ENCODE data around the gene MAD1L1. TPM values are rescaled to one million over a fixed set of nuclear protein-coding genes. Genes with fewer than 3 reads are reported as not detected.

MAD1L1 gene
- total RNA-seq, 2 donors from 2014 or later, result 51.2 to 63.8 TPM

GRCh38 chr7:2197436-2198155, 35.1 kb downstream of the MAD1L1 start:
- DNase-seq, result no peak
- ATAC-seq (replicated peaks in 1 of 2), result no peak
- peaks cover 8 to 14% of the 10 kb centered on the region in 2 donors for H3K36me3 Mint-ChIP-seq (ENCODE audit: insufficient read depth in 2 of 2)
- H3K4me1 Mint-ChIP-seq (ENCODE audit: low read depth), result no peaks in the 10 kb centered on the region
- no peak overlapping the region for H3K4me3 Mint-ChIP-seq
- no peak overlapping the region for H3K27ac Mint-ChIP-seq
- peaks cover 0 to 2% of the 10 kb centered on the region in 2 donors for H3K9me3 Mint-ChIP-seq
- no peaks in the 10 kb centered on the region for H3K27me3 Mint-ChIP-seq (ENCODE audit: low read depth)

- peaks cover 8 to 18% of the 10 kb centered on the region in 2 donors for H3K36me3 Mint-ChIP-seq (ENCODE audit: insufficient read depth in 2 of 2)
- H3K4me3 Mint-ChIP-seq, result no peak overlapping the region
- DNase-seq, result no peak
- no peak overlapping the region for H3K27ac Mint-ChIP-seq
- ATAC-seq (replicated peaks in 1 of 2), result no peak
- no peaks in the 10 kb centered on the region for H3K27me3 Mint-ChIP-seq (ENCODE audit: low read depth)
- peaks cover 0 to 2% of the 10 kb centered on the region in 2 donors for H3K9me3 Mint-ChIP-seq
- no peaks in the 10 kb centered on the region for H3K4me1 Mint-ChIP-seq (ENCODE audit: low read depth)
These were observed 36.1 kb downstream of the MAD1L1 start for GRCh38 chr7:2196381-2197378.

- Mint-ChIP-seq H3K4me3 (no peak overlapping the region), H3K36me3 (ENCODE audit: insufficient read depth in 2 of 2) (peaks cover 8 to 18% of the 10 kb centered on the region in 2 donors), H3K9me3 (peaks cover 0 to 2% of the 10 kb centered on the region in 2 donors), H3K27me3 (ENCODE audit: low read depth) (no peaks in the 10 kb centered on the region), H3K4me1 (ENCODE audit: low read depth) (no peaks in the 10 kb centered on the region), H3K27ac (no peak overlapping the region)
- DNase-seq (no peak), ATAC-seq (replicated peaks in 1 of 2) (no peak)
These were observed 37.1 kb downstream of the MAD1L1 start for GRCh38 chr7:2195400-2196246.

- H3K9me3 Mint-ChIP-seq, result peaks cover 2 to 4% of the 10 kb centered on the region in 2 donors
- no peaks in the 10 kb centered on the region for H3K27me3 Mint-ChIP-seq (ENCODE audit: low read depth)
- peaks cover 10 to 19% of the 10 kb centered on the region in 2 donors for H3K36me3 Mint-ChIP-seq (ENCODE audit: insufficient read depth in 2 of 2)
- no peak overlapping the region for H3K4me3 Mint-ChIP-seq
- H3K4me1 Mint-ChIP-seq (ENCODE audit: low read depth), result no peaks in the 10 kb centered on the region
- H3K27ac Mint-ChIP-seq, result no peak overlapping the region
- no peak for ATAC-seq (replicated peaks in 1 of 2)
- DNase-seq, result no peak
These were observed 39.0 kb downstream of the MAD1L1 start for GRCh38 chr7:2193575-2194305.

GRCh38 chr7:2192831-2193534, 39.8 kb downstream of the MAD1L1 start:
- peaks cover 10 to 20% of the 10 kb centered on the region in 2 donors for H3K36me3 Mint-ChIP-seq (ENCODE audit: insufficient read depth in 2 of 2)
- H3K9me3 Mint-ChIP-seq, result peaks cover 2 to 4% of the 10 kb centered on the region in 2 donors
- H3K27me3 Mint-ChIP-seq (ENCODE audit: low read depth), result no peaks in the 10 kb centered on the region
- H3K4me1 Mint-ChIP-seq (ENCODE audit: low read depth), result no peaks in the 10 kb centered on the region
- DNase-seq (no peak), ATAC-seq (replicated peaks in 1 of 2) (no peak)
- no peak overlapping the region for H3K4me3 Mint-ChIP-seq
- H3K27ac Mint-ChIP-seq, result no peak overlapping the region

GRCh38 chr7:2191016-2191415, 41.7 kb downstream of the MAD1L1 start:
- no peak for DNase-seq
- Mint-ChIP-seq H3K4me1 (ENCODE audit: low read depth) (no peaks in the 10 kb centered on the region), H3K9me3 (peaks cover 0 to 4% of the 10 kb centered on the region in 2 donors), H3K27me3 (ENCODE audit: low read depth) (no peaks in the 10 kb centered on the region), H3K27ac (no peak overlapping the region), H3K4me3 (no peak overlapping the region), H3K36me3 (ENCODE audit: insufficient read depth in 2 of 2) (peaks cover 5 to 15% of the 10 kb centered on the region in 2 donors)
- ATAC-seq (replicated peaks in 1 of 2), result no peak

GRCh38 chr7:2190531-2190930, 42.2 kb downstream of the MAD1L1 start:
- Mint-ChIP-seq H3K9me3 (peaks cover 0 to 4% of the 10 kb centered on the region in 2 donors), H3K4me3 (no peak overlapping the region), H3K4me1 (ENCODE audit: low read depth) (no peaks in the 10 kb centered on the region), H3K36me3 (ENCODE audit: insufficient read depth in 2 of 2) (peaks cover 5 to 13% of the 10 kb centered on the region in 2 donors), H3K27ac (no peak overlapping the region), H3K27me3 (ENCODE audit: low read depth) (no peaks in the 10 kb centered on the region)
- ATAC-seq (replicated peaks in 1 of 2) (no peak), DNase-seq (no peak)

- ATAC-seq (replicated peaks in 1 of 2), result no peak
- Mint-ChIP-seq H3K4me1 (ENCODE audit: low read depth) (peaks cover 5% of the 10 kb centered on the region), H3K36me3 (ENCODE audit: insufficient read depth in 2 of 2) (peaks cover 6 to 12% of the 10 kb centered on the region in 2 donors), H3K4me3 (no peak overlapping the region), H3K27me3 (ENCODE audit: low read depth) (no peaks in the 10 kb centered on the region), H3K27ac (no peak overlapping the region), H3K9me3 (peaks cover 0 to 4% of the 10 kb centered on the region in 2 donors)
- no peak for DNase-seq
These were observed 46.6 kb downstream of the MAD1L1 start for GRCh38 chr7:2186166-2186565.

GRCh38 chr7:2185715-2186114, 47.0 kb downstream of the MAD1L1 start:
- Mint-ChIP-seq H3K4me1 (ENCODE audit: low read depth) (peaks cover 7% of the 10 kb centered on the region), H3K27ac (no peak overlapping the region)

GRCh38 chr7:2182461-2182860, 50.3 kb downstream of the MAD1L1 start:
- no peak for DNase-seq
- Mint-ChIP-seq H3K27me3 (ENCODE audit: low read depth) (no peaks in the 10 kb centered on the region), H3K4me1 (ENCODE audit: low read depth) (peaks cover 7% of the 10 kb centered on the region), H3K27ac (no peak overlapping the region), H3K36me3 (ENCODE audit: insufficient read depth in 2 of 2) (peaks cover 3 to 5% of the 10 kb centered on the region in 2 donors), H3K9me3 (no peaks in the 10 kb centered on the region), H3K4me3 (no peak overlapping the region)
- no peak for ATAC-seq (replicated peaks in 1 of 2)

More at GRCh38 chr7:2185715-2186114, 47.0 kb downstream of the MAD1L1 start:
- Mint-ChIP-seq H3K4me3 (no peak overlapping the region), H3K9me3 (peaks cover 0 to 4% of the 10 kb centered on the region in 2 donors), H3K36me3 (ENCODE audit: insufficient read depth in 2 of 2) (peaks cover 6 to 12% of the 10 kb centered on the region in 2 donors), H3K27me3 (ENCODE audit: low read depth) (no peaks in the 10 kb centered on the region)
- ATAC-seq (replicated peaks in 1 of 2) (no peak), DNase-seq (no peak)

- no peak overlapping the region for H3K27ac Mint-ChIP-seq
- H3K36me3 Mint-ChIP-seq (ENCODE audit: insufficient read depth in 2 of 2), result peaks cover 3 to 5% of the 10 kb centered on the region in 2 donors
- no peak overlapping the region for H3K4me3 Mint-ChIP-seq
- H3K27me3 Mint-ChIP-seq (ENCODE audit: low read depth), result no peaks in the 10 kb centered on the region
- H3K4me1 Mint-ChIP-seq (ENCODE audit: low read depth), result peaks cover 7% of the 10 kb centered on the region
- no peak for ATAC-seq (replicated peaks in 1 of 2)
- DNase-seq, result no peak
- no peaks in the 10 kb centered on the region for H3K9me3 Mint-ChIP-seq
These were observed 51.5 kb downstream of the MAD1L1 start for GRCh38 chr7:2181077-2181854.

Data from activated T-cell treated with anti-CD3 and anti-CD28 coated beads, Interleukin-2, amount 50 U/mL, for 72 hours (primary cell).